Immature natural killer cell (primary cell): Measurements from ENCODE around the gene PANX2. TPM values are rescaled to one million over a fixed set of nuclear protein-coding genes. Genes with fewer than 3 reads are reported as not detected.

ENCODE experiments used
- DNase-seq, 3 donors: peaks; one replicate each; pipeline ENCODE4 v3.0.0; 2022; ENCODE audit warnings: mixed read lengths in 1 of 3
- H3K27ac Mint-ChIP-seq, 6 donors: one replicate each; pipeline ENCODE4 v1.8.0; 2020; ENCODE audit warnings: mixed read lengths in 6 of 6, mild to moderate bottlenecking in 5 of 6, inconsistent platforms in 4 of 6, moderate library complexity in 3 of 6
- H3K27me3 Mint-ChIP-seq, 3 donors: one replicate each; pipeline ENCODE4 v1.8.0; 2020 to 2021; ENCODE audit warnings: low read depth in 3 of 3, mild to moderate bottlenecking in 3 of 3, mixed read lengths in 3 of 3, moderate library complexity in 3 of 3, inconsistent platforms in 1 of 3
- H3K36me3 Mint-ChIP-seq, 3 donors: one replicate each; pipeline ENCODE4 v1.8.0; 2020; ENCODE audit warnings: mixed read lengths in 3 of 3, inconsistent platforms in 2 of 3, mild to moderate bottlenecking in 2 of 3
- H3K4me1 Mint-ChIP-seq, 2 donors: one replicate each; pipeline ENCODE4 v1.8.0; 2020; ENCODE audit warnings: inconsistent platforms in 2 of 2, mild to moderate bottlenecking in 2 of 2, mixed read lengths in 2 of 2, moderate library complexity in 1 of 2
- H3K4me3 Mint-ChIP-seq, 5 donors: one replicate each; pipeline ENCODE4 v1.8.0; 2020; ENCODE audit warnings: mild to moderate bottlenecking in 5 of 5, mixed read lengths in 5 of 5, inconsistent platforms in 3 of 5, moderate library complexity in 3 of 5
- H3K9me3 Mint-ChIP-seq, 6 donors: one replicate each; pipeline ENCODE4 v1.8.0; 2020; ENCODE audit warnings: mild to moderate bottlenecking in 6 of 6, mixed read lengths in 6 of 6, inconsistent platforms in 4 of 6, moderate library complexity in 3 of 6
- polyA plus RNA-seq, 3 donors: library from polyadenylated mRNA; unstranded; fragments of 300-500 nt; fragmentation: Illumina TruSeq; gene quantifications; one replicate each; pipeline ENCODE4 v1.2.3, GENCODE V29; 2021

The PANX2 gene
- polyA plus RNA-seq, 3 donors from 2014 or later = 0.07 TPM; not detected in 2

GRCh38 chr22:50171319-50171964, 911 bp downstream of the PANX2 start:
- Mint-ChIP-seq H3K27ac (no peak overlapping the region), H3K36me3 (no peaks in the 10 kb centered on the region), H3K9me3 (no peaks in the 10 kb centered on the region), H3K4me3 (peak overlapping the region in 4 of 5 donors; percentile 27 to 79 (median 70)), H3K27me3 (peaks cover 10 to 23% (median 16%) of the 10 kb centered on the region in 3 donors), H3K4me1 (peaks cover 0 to 5% of the 10 kb centered on the region in 2 donors)
- no peak for DNase-seq

GRCh38 chr22:50171965-50172421, 1.5 kb downstream of the PANX2 start:
- DNase-seq = no peak
- Mint-ChIP-seq H3K4me1 (peaks cover 0 to 5% of the 10 kb centered on the region in 2 donors), H3K9me3 (no peaks in the 10 kb centered on the region), H3K4me3 (peak overlapping the region in 1 of 5 donors; percentile 29), H3K36me3 (no peaks in the 10 kb centered on the region), H3K27me3 (peaks cover 10 to 23% (median 16%) of the 10 kb centered on the region in 3 donors), H3K27ac (no peak overlapping the region)

GRCh38 chr22:50173311-50173982, 2.9 kb downstream of the PANX2 start:
- H3K27ac Mint-ChIP-seq = no peak overlapping the region
- no peak overlapping the region for H3K4me3 Mint-ChIP-seq
- peaks cover 8 to 14% (median 10%) of the 10 kb centered on the region in 3 donors for H3K27me3 Mint-ChIP-seq
- H3K4me1 Mint-ChIP-seq = peaks cover 0 to 5% of the 10 kb centered on the region in 2 donors
- H3K36me3 Mint-ChIP-seq = no peaks in the 10 kb centered on the region
- H3K9me3 Mint-ChIP-seq = no peaks in the 10 kb centered on the region
- DNase-seq = no peak

- no peaks in the 10 kb centered on the region for H3K9me3 Mint-ChIP-seq
- peaks cover 5 to 12% (median 10%) of the 10 kb centered on the region in 3 donors for H3K27me3 Mint-ChIP-seq
- H3K4me3 Mint-ChIP-seq = no peak overlapping the region
- H3K36me3 Mint-ChIP-seq = no peaks in the 10 kb centered on the region
- H3K4me1 Mint-ChIP-seq = peaks cover 0 to 3% of the 10 kb centered on the region in 2 donors
- no peak for DNase-seq
- H3K27ac Mint-ChIP-seq = no peak overlapping the region
Measured at GRCh38 chr22:50173983-50174355, 3.4 kb downstream of the PANX2 start.

GRCh38 chr22:50174382-50175190, 4.1 kb downstream of the PANX2 start:
- H3K9me3 Mint-ChIP-seq = no peaks in the 10 kb centered on the region
- peaks cover 5 to 8% (median 8%) of the 10 kb centered on the region in 3 donors for H3K27me3 Mint-ChIP-seq
- no peak for DNase-seq
- no peak overlapping the region for H3K4me3 Mint-ChIP-seq
- no peaks in the 10 kb centered on the region for H3K36me3 Mint-ChIP-seq
- H3K4me1 Mint-ChIP-seq = peaks cover 2% of the 10 kb centered on the region in 2 donors
- H3K27ac Mint-ChIP-seq = no peak overlapping the region

- no peak overlapping the region for H3K27ac Mint-ChIP-seq
- no peaks in the 10 kb centered on the region for H3K36me3 Mint-ChIP-seq
- H3K27me3 Mint-ChIP-seq = peaks cover 4 to 8% (median 8%) of the 10 kb centered on the region in 3 donors
- DNase-seq = no peak
- no peak overlapping the region for H3K4me3 Mint-ChIP-seq
- H3K4me1 Mint-ChIP-seq = peaks cover 5 to 7% of the 10 kb centered on the region in 2 donors
- H3K9me3 Mint-ChIP-seq = no peaks in the 10 kb centered on the region
Measured at GRCh38 chr22:50175191-50175461, 4.6 kb downstream of the PANX2 start.

GRCh38 chr22:50175921-50176849, 5.7 kb downstream of the PANX2 start:
- no peak for DNase-seq
- Mint-ChIP-seq H3K4me3 (no peak overlapping the region), H3K36me3 (no peaks in the 10 kb centered on the region), H3K4me1 (peaks cover 4 to 7% of the 10 kb centered on the region in 2 donors), H3K27me3 (peaks cover 2 to 5% (median 5%) of the 10 kb centered on the region in 3 donors), H3K9me3 (no peaks in the 10 kb centered on the region), H3K27ac (no peak overlapping the region)

GRCh38 chr22:50176850-50177536, 6.5 kb downstream of the PANX2 start:
- peak overlapping the region in 1 of 5 donors; percentile 11 for H3K4me3 Mint-ChIP-seq
- H3K36me3 Mint-ChIP-seq = no peaks in the 10 kb centered on the region
- DNase-seq = no peak

GRCh38 chr22:50177537-50178470, 7.3 kb downstream of the PANX2 start:
- DNase-seq = no peak
- Mint-ChIP-seq H3K27me3 (peaks cover 0 to 3% (median 2%) of the 10 kb centered on the region in 3 donors), H3K36me3 (no peaks in the 10 kb centered on the region), H3K9me3 (no peaks in the 10 kb centered on the region), H3K4me3 (peak overlapping the region in 1 of 5 donors; percentile 13), H3K27ac (no peak overlapping the region), H3K4me1 (peaks cover 4 to 7% of the 10 kb centered on the region in 2 donors)

More at GRCh38 chr22:50176850-50177536, 6.5 kb downstream of the PANX2 start:
- peaks cover 4 to 5% (median 4%) of the 10 kb centered on the region in 3 donors for H3K27me3 Mint-ChIP-seq
- H3K4me1 Mint-ChIP-seq = peaks cover 4 to 7% of the 10 kb centered on the region in 2 donors
- no peaks in the 10 kb centered on the region for H3K9me3 Mint-ChIP-seq
- no peak overlapping the region for H3K27ac Mint-ChIP-seq

GRCh38 chr22:50178471-50178864, 7.9 kb downstream of the PANX2 start:
- Mint-ChIP-seq H3K36me3 (no peaks in the 10 kb centered on the region), H3K4me3 (no peak overlapping the region), H3K27me3 (peaks cover 0 to 3% (median 2%) of the 10 kb centered on the region in 3 donors), H3K9me3 (no peaks in the 10 kb centered on the region), H3K27ac (no peak overlapping the region), H3K4me1 (peaks cover 4 to 7% of the 10 kb centered on the region in 2 donors)
- DNase-seq = no peak

- H3K36me3 Mint-ChIP-seq = no peaks in the 10 kb centered on the region
- DNase-seq = no peak
- peaks cover 6 to 7% of the 10 kb centered on the region in 2 donors for H3K4me1 Mint-ChIP-seq
- H3K9me3 Mint-ChIP-seq = no peaks in the 10 kb centered on the region
- H3K27ac Mint-ChIP-seq = peak overlapping the region in 1 of 6 donors; percentile 81
- no peak overlapping the region for H3K4me3 Mint-ChIP-seq
- peaks cover 0 to 3% (median 2%) of the 10 kb centered on the region in 3 donors for H3K27me3 Mint-ChIP-seq
Measured at GRCh38 chr22:50178871-50179869, 8.6 kb downstream of the PANX2 start.
